Upper lobe of right lung (tissue), 1 donor: ENCODE results near the gene CCDC12. TPM values are rescaled to one million over a fixed set of nuclear protein-coding genes. Genes with fewer than 3 reads are reported as not detected.
A peak's percentile ranks its signal among the peaks of the same experiment; 100 is the strongest.

Experiments used
- ATAC-seq: fragments of 200-7000 bp; cut with Tn5 transposase; one replicate; pipeline ENCODE4 v1.9.1; 2020; ENCODE audit warnings: mild to moderate bottlenecking, moderate library complexity
- DNase-seq: peaks from one replicate; pipeline ENCODE4 v3.0.0-alpha.2; 2020
- H3K27ac ChIP-seq: fragments of 200-600 bp; one replicate; pipeline ENCODE4 v1.8.0; 2022
- H3K27me3 ChIP-seq: fragments of 200-600 bp; one replicate; pipeline ENCODE4 v1.8.0; 2022; ENCODE audit warnings: mild to moderate bottlenecking
- H3K36me3 ChIP-seq: fragments of 200-600 bp; one replicate; pipeline ENCODE4 v1.8.0; 2022
- H3K4me1 ChIP-seq: fragments of 200-600 bp; one replicate; pipeline ENCODE4 v1.8.0; 2022
- H3K4me3 ChIP-seq: fragments of 200-600 bp; one replicate; pipeline ENCODE4 v1.8.0; 2022; ENCODE audit warnings: mild to moderate bottlenecking
- H3K9me3 ChIP-seq: fragments of 200-600 bp; one replicate; pipeline ENCODE4 v1.8.0; 2022
- intact Hi-C: fragments of 100-400 bp; cut with DNase I; formaldehyde crosslinking; loops from one replicate; pipeline ENCODE4 v1.11.0; 2022
- total RNA-seq: library from RNA; stranded (reverse); fragmentation: NEBNext Ultra II Directional; extraction: Animal tissue kit (Norgen Biotek cat#: 25700); gene quantifications from one replicate; pipeline ENCODE4 v1.2.1, GENCODE V29; 2021
- TF ChIP-seq, protein P1 (sequence below): fragments of 200-600 bp; IDR thresholded peaks from one replicate; pipeline ENCODE4 v1.8.0; 2022; ENCODE audit warnings: antibody characterized with exemption
- donor health status: DM: no; HTN: yes; CAD: no; lungs with severe emphysema.

CCDC12 gene
- total RNA-seq, 1 donor from 2014 or later, result 42.1 TPM

DNA sequence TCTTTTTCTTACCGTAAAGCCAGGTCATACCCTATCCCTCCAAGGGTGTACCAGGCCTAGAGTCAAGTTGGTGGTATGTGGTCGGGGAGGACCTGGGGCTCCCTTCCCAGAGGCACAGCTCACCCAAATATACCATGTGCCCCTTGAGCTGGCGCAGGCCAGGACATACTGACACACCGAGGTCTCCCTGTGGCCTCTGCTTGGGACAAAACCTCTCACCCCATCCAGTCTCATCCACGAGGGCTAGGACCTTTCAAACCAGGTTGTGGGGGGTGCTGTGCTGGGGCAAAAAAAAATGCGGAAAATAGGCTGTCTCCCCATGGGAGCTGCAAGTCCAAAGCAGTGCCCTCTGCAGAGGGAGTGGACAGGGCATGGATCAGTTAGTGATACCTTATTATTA lies 76.2 kb downstream of the CCDC12 start:
- H3K27me3 ChIP-seq, result peaks cover 7% of the 10 kb centered on the region
- H3K36me3 ChIP-seq, result no peaks in the 10 kb centered on the region
- H3K4me1 ChIP-seq, result peaks cover 15% of the 10 kb centered on the region
- no peak for ATAC-seq
- intact Hi-C loops, result no loop called here
- no peak overlapping the region for H3K4me3 ChIP-seq
- H3K27ac ChIP-seq, result no peak overlapping the region
- H3K9me3 ChIP-seq, result no peaks in the 10 kb centered on the region
- TF ChIP-seq, protein P1, sequence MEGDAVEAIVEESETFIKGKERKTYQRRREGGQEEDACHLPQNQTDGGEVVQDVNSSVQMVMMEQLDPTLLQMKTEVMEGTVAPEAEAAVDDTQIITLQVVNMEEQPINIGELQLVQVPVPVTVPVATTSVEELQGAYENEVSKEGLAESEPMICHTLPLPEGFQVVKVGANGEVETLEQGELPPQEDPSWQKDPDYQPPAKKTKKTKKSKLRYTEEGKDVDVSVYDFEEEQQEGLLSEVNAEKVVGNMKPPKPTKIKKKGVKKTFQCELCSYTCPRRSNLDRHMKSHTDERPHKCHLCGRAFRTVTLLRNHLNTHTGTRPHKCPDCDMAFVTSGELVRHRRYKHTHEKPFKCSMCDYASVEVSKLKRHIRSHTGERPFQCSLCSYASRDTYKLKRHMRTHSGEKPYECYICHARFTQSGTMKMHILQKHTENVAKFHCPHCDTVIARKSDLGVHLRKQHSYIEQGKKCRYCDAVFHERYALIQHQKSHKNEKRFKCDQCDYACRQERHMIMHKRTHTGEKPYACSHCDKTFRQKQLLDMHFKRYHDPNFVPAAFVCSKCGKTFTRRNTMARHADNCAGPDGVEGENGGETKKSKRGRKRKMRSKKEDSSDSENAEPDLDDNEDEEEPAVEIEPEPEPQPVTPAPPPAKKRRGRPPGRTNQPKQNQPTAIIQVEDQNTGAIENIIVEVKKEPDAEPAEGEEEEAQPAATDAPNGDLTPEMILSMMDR, result no peak
- DNase-seq, result no peak

DNA sequence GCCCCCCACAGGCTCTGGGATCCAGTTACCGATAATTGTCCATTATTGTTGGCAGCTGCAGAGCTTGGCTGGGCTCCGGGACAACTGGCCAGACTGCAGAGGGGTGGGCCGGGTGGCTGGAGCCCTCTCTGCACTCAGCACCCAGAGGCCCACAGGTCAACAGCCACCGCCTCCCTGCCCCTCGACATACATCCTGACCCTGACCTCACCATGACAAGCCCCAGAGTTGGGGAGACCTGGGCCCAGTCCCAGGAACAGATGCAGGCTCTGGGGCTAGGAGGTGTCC lies 76.6 kb downstream of the CCDC12 start:
- Histone ChIP-seq H3K27ac (no peak overlapping the region), H3K9me3 (no peaks in the 10 kb centered on the region), H3K36me3 (no peaks in the 10 kb centered on the region), H3K4me1 (peaks cover 15% of the 10 kb centered on the region), H3K27me3 (peaks cover 7% of the 10 kb centered on the region), H3K4me3 (no peak overlapping the region)
- ATAC-seq, result no peak
- DNase-seq, result no peak
- TF ChIP-seq, protein P1, result no peak
- intact Hi-C loops, result no loop called here

DNA sequence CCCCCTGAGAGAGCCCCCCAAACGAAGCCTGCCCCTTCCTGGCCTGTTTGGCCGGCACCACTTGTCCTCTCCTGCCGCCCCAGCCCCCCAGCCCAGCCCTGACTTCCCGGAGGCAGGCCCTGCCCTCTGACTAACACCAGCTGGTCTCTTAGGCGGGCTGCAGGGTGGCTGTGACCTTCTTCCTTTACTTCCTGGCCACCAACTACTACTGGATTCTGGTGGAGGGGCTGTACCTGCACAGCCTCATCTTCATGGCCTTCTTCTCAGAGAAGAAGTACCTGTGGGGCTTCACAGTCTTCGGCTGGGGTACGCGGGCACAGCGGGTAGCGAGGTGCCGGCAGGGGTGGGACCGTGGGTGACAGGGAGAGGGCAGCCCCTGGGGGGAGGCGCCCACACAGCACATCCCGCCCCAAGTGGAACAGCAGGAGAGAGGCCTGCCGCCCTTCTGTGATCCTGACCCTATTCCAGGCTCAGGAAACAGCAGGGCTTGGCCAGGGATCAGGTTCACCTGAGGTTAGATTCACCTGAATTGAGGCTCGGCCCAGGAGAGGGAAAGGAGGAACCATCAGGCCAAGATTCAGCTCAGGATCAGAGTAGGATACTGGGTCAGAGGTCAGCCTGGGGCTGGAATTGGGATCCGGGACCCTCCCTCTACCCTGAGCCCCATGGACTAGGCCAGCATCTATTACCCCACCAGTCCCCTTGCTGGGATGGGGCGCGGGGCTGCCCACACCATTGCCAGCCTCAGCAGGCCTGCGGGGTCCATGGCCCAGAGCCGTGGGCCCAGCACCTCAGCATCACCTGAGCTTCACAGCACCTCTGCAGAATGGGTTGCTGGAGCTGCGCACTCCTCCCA lies 77.2 kb downstream of the CCDC12 start:
- no peak for DNase-seq
- H3K27ac ChIP-seq, result peak overlapping the region; percentile 11

DNA sequence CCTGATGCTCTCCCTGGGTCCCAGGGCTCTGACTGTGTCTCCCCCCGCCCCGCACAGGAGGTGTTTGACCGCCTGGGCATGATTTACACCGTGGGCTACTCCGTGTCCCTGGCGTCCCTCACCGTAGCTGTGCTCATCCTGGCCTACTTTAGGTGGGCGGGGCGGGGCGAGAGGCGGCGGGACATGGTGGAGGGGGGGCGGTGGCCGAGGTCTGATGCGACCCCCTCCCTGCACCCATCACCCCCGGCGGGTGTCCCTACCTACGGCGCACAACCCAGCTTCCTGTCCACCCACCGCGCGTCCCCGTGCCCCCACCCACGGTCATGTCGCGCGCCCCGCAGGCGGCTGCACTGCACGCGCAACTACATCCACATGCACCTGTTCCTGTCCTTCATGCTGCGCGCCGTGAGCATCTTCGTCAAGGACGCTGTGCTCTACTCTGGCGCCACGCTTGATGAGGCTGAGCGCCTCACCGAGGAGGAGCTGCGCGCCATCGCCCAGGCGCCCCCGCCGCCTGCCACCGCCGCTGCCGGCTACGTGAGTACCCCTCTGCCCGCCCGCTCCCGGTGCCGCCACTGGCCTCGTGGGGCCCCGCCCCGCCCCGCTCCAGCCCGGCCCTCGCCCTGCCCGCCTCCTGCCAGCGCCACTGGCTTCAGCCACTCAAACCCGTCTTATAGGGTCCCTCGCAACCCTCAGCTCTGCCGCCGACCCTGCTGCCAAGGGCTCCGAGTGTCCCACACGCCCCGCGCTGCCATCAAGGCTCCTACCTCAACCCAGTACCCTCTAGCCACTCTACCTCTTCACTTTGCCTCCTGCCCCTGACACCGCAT lies 78.0 kb downstream of the CCDC12 start:
- intact Hi-C loops, result loop anchor here (5.0 kb wide), 1 partner anchor 191 kb away; no protein-coding TSS in a partner anchor
- Histone ChIP-seq H3K9me3 (no peaks in the 10 kb centered on the region), H3K27ac (no peak overlapping the region), H3K27me3 (peaks cover 7% of the 10 kb centered on the region), H3K36me3 (no peaks in the 10 kb centered on the region), H3K4me3 (no peak overlapping the region), H3K4me1 (peaks cover 15% of the 10 kb centered on the region)
- DNase-seq, result no peak
- no peak for ATAC-seq
- TF ChIP-seq, protein P1, result no peak

More for the DNA sequence above, 77.2 kb downstream of the CCDC12 start:
- peaks cover 7% of the 10 kb centered on the region for H3K27me3 ChIP-seq
- ATAC-seq, result no peak
- intact Hi-C loops, result loop anchor here (5.0 kb wide), 1 partner anchor 192 kb away; no protein-coding TSS in a partner anchor
- peaks cover 15% of the 10 kb centered on the region for H3K4me1 ChIP-seq
- H3K4me3 ChIP-seq, result no peak overlapping the region
- TF ChIP-seq, protein P1, result no peak
- no peaks in the 10 kb centered on the region for H3K36me3 ChIP-seq
- H3K9me3 ChIP-seq, result no peaks in the 10 kb centered on the region

DNA sequence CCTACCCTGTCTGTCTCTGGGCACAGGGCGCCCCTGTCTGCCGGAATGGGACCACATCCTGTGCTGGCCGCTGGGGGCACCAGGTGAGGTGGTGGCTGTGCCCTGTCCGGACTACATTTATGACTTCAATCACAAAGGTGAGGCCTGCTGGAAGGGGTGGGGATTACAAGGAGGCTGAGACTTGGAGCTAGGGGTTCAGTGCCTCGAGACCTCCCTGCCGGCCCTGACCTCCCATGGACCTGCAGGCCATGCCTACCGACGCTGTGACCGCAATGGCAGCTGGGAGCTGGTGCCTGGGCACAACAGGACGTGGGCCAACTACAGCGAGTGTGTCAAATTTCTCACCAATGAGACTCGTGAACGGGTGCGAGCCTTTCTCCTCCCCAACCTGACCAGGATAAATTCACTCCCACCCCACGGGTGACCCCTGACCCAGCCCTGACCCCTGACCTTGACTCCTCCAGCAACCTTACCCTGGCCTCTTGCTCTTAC lies 78.7 kb downstream of the CCDC12 start:
- no peak for ATAC-seq
- peaks cover 16% of the 10 kb centered on the region for H3K4me1 ChIP-seq
- intact Hi-C loops, result loop anchor here (5.0 kb wide), 1 partner anchor 191 kb away; no protein-coding TSS in a partner anchor
- TF ChIP-seq, protein P1, result no peak
- H3K4me3 ChIP-seq, result no peak overlapping the region
- no peak overlapping the region for H3K27ac ChIP-seq
- DNase-seq, result no peak
- H3K9me3 ChIP-seq, result no peaks in the 10 kb centered on the region
- H3K36me3 ChIP-seq, result no peaks in the 10 kb centered on the region
- H3K27me3 ChIP-seq, result peaks cover 7% of the 10 kb centered on the region
